Right lobe of liver (tissue), 6 donors: Measurements from ENCODE around the gene RIMBP2. TPM values are rescaled to one million over a fixed set of nuclear protein-coding genes. Genes with fewer than 3 reads are reported as not detected.

ENCODE experiments used
- ATAC-seq, 4 donors: fragments of 200-7000 bp; cut with Tn5 transposase; one replicate each; pipeline ENCODE4 v1.9.1; 2020; ENCODE audit warnings: mild to moderate bottlenecking in 4 of 4, moderate library complexity in 4 of 4
- DNase-seq, 3 donors: peaks; one replicate each; pipeline ENCODE4 v3.0.0-alpha.2; 2020
- H3K27ac ChIP-seq, 3 donors: fragments of 200-600 bp; one replicate each; pipeline ENCODE4 v1.8.0; 2022
- H3K27me3 ChIP-seq, 2 donors: fragments of 200-600 bp; one replicate each; pipeline ENCODE4 v1.8.0; 2022
- H3K36me3 ChIP-seq, 4 donors: fragments of 200-600 bp; sonication (generic) in 1 of 4; one replicate each; pipeline versions ENCODE4 v1.5.1 to v1.8.0; 2017 to 2022; ENCODE audit warnings: control low read depth in 1 of 4
- H3K4me1 ChIP-seq, 4 donors: fragments of 200-600 bp; sonication (generic) in 1 of 4; one replicate each; pipeline versions ENCODE4 v1.5.1 to v1.8.0; 2017 to 2022; ENCODE audit warnings: control low read depth in 1 of 4
- H3K4me3 ChIP-seq, 3 donors: fragments of 200-600 bp; one replicate each; pipeline ENCODE4 v1.8.0; 2022
- H3K9me3 ChIP-seq, 4 donors: fragments of 200-600 bp; sonication (generic) in 1 of 4; one replicate each; pipeline versions ENCODE4 v1.5.1 to v1.8.0; 2017 to 2022; ENCODE audit warnings: control low read depth in 1 of 4
- POLR2A ChIP-seq: fragments of 450-650 bp; IDR thresholded peaks from one replicate; pipeline ENCODE4 v1.6.1; 2017; ENCODE audit warnings: antibody characterized with exemption, mild to moderate bottlenecking
- WGBS: methylation state at CpG from one replicate; pipeline ENCODE4 v1.1.6; 2018; ENCODE audit warnings: low coverage, low lambda C conversion rate; ENCODE audit not compliant: insufficient coverage; ENCODE audit errors: missing lambda C conversion rate; 5-methylcytosine and 5-hydroxymethylcytosine counted together
- intact Hi-C, 2 donors: fragments of 100-400 bp; cut with DNase I; formaldehyde crosslinking; loops; one replicate each; pipeline versions ENCODE4 v1.11.2 to v1.14.1; 2022
- total RNA-seq, 6 experiments: library from RNA; depleted of rRNA in 2 of 6; stranded (reverse); fragments of >200 nt in 2 of 6; fragmentation: NEBNext Ultra II Directional in 3 of 6; extraction: Animal tissue kit (Norgen Biotek cat#: 25700) in 3 of 6; gene quantifications; one replicate each; pipeline versions ENCODE4 v1.1.0 to v1.2.4, GENCODE V29; 2016 to 2023
- TF ChIP-seq, protein P1 (sequence below), 4 donors: fragments of 200-600 bp in 3 of 4; fragments of 450-650 bp in 1 of 4; IDR thresholded peaks; one replicate each; pipeline versions ENCODE4 v1.5.1 to v1.8.0; 2016 to 2022; ENCODE audit warnings: antibody characterized with exemption in 4 of 4, mild to moderate bottlenecking in 2 of 4
- donor health status: DM: no; HTN: yes; CAD: no.
- donor health status: DM: no; HTN: no; CAD: no.
- donor health status: DM: no; HTN: no; CAD: no.
- donor health status: DM: no; HTN: yes; CAD: no.
- donor health status: DM: no; HTN: yes; CAD: no.

The RIMBP2 gene
- total RNA-seq, 6 experiments from 2014 or later, result 0.04 to 0.19 TPM; not detected in 4

GRCh38 chr12:130729344-130729743 lies 13.2 kb upstream of the RIMBP2 start:
- TF ChIP-seq, protein P1, sequence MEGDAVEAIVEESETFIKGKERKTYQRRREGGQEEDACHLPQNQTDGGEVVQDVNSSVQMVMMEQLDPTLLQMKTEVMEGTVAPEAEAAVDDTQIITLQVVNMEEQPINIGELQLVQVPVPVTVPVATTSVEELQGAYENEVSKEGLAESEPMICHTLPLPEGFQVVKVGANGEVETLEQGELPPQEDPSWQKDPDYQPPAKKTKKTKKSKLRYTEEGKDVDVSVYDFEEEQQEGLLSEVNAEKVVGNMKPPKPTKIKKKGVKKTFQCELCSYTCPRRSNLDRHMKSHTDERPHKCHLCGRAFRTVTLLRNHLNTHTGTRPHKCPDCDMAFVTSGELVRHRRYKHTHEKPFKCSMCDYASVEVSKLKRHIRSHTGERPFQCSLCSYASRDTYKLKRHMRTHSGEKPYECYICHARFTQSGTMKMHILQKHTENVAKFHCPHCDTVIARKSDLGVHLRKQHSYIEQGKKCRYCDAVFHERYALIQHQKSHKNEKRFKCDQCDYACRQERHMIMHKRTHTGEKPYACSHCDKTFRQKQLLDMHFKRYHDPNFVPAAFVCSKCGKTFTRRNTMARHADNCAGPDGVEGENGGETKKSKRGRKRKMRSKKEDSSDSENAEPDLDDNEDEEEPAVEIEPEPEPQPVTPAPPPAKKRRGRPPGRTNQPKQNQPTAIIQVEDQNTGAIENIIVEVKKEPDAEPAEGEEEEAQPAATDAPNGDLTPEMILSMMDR (IDR thresholded peaks at IDR 0.05), result no peak
- no peak for TF ChIP-seq POLR2A
- Histone ChIP-seq H3K36me3 (no peaks in the 10 kb centered on the region), H3K27ac (no peak overlapping the region), H3K4me1 (no peaks in the 10 kb centered on the region), H3K4me3 (no peak overlapping the region), H3K9me3 (no peaks in the 10 kb centered on the region), H3K27me3 (no peaks in the 10 kb centered on the region)
- intact Hi-C loops, result no loop called here
- no peak for ATAC-seq
- DNase-seq, result no peak
- 20% methylated on average over 3 of the region's 9 CpGs for WGBS

- H3K4me1 ChIP-seq, result no peaks in the 10 kb centered on the region
- H3K27ac ChIP-seq, result no peak overlapping the region
- ATAC-seq (no peak), DNase-seq (no peak)
- H3K9me3 ChIP-seq, result no peaks in the 10 kb centered on the region
- WGBS, result 85% methylated on average over 30 of the region's 32 CpGs
- intact Hi-C loops, result no loop called here
- H3K36me3 ChIP-seq, result no peaks in the 10 kb centered on the region
- no peaks in the 10 kb centered on the region for H3K27me3 ChIP-seq
- H3K4me3 ChIP-seq, result no peak overlapping the region
- no peak for TF ChIP-seq POLR2A
- TF ChIP-seq, protein P1 (IDR thresholded peaks at IDR 0.05), result no peak
Measured at GRCh38 chr12:130728158-130729058, 12.3 kb upstream of the RIMBP2 start.

DNA sequence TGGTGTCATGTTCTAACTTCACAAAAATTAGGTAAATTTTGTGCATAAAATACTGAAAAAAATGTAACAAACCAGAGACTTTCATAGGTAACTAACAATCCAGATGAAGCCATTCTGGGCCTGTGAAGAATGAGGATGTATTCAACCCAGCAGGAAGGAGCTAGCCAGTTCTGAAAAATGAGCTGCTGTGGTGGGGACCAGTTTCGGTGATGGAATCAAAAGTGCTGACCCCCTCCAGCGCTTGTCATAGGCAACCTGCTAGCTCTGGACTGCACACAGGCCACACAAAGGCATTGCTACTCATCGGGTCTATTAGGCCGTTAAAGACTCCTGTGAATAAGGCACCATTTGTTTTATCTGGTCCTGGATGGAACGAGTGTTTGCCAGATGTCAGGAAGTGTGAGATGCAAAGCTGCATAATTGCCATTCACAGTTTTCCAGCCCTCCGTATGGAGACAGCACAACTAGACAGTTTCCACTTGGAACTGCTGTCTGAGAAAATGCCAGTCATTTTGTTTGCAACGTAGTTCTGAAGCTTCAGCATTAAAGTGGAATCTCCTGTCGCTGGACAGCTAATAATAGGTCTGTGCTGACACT lies 3.3 kb upstream of the RIMBP2 start:
- Histone ChIP-seq H3K27ac (no peak overlapping the region), H3K36me3 (no peaks in the 10 kb centered on the region), H3K27me3 (peaks cover 0 to 3% of the 10 kb centered on the region in 2 donors), H3K4me3 (no peak overlapping the region), H3K9me3 (peaks cover 0 to 4% (median 0%) of the 10 kb centered on the region in 4 donors), H3K4me1 (peaks cover 0 to 3% (median 0%) of the 10 kb centered on the region in 4 donors)
- no peak for ATAC-seq
- TF ChIP-seq, protein P1 (IDR thresholded peaks at IDR 0.05), result no peak
- no peak for TF ChIP-seq POLR2A
- DNase-seq, result no peak
- 42% methylated on average over 5 of the region's 8 CpGs for WGBS
- intact Hi-C loops, result no loop called here

- Histone ChIP-seq H3K27ac (no peak overlapping the region), H3K9me3 (no peaks in the 10 kb centered on the region), H3K4me1 (peaks cover 0 to 3% (median 0%) of the 10 kb centered on the region in 4 donors), H3K4me3 (no peak overlapping the region), H3K27me3 (peaks cover 0 to 3% of the 10 kb centered on the region in 2 donors), H3K36me3 (no peaks in the 10 kb centered on the region)
- DNase-seq (no peak), ATAC-seq (no peak)
- TF ChIP-seq POLR2A, result no peak
- TF ChIP-seq, protein P1 (IDR thresholded peaks at IDR 0.05), result no peak
- 93% methylated on average over 5 of the region's 5 CpGs for WGBS
- intact Hi-C loops, result no loop called here
Measured at GRCh38 chr12:130717752-130718151, 1.7 kb upstream of the RIMBP2 start.
